ENCODE measurements around the gene ARTN. TPM values are rescaled to one million over a fixed set of nuclear protein-coding genes. Genes with fewer than 3 reads are reported as not detected.

Gene ARTN
- total RNA-seq, 1 experiment from 2014 or later: not detected

GRCh38 chr1:43982241-43982640 is 48.6 kb downstream of the ARTN start:
- no peak for TF ChIP-seq CTCF (IDR thresholded peaks at IDR 0.05; ENCODE audit: insufficient read depth in 1 of 2, low read depth in 1 of 2, low read length in 1 of 2, severe bottlenecking in 1 of 2, unreplicated experiment in 1 of 2)
- POLR2A ChIA-PET: interaction anchor here (0.5 kb wide), 1 partner anchor 306 kb away, joined by 3 read pairs; no protein-coding TSS in a partner anchor
- H3K4me3 ChIP-seq (ENCODE audit: low read depth, low read length): no peak overlapping the region
- no peaks in the 10 kb centered on the region for H3K27me3 Mint-ChIP-seq (ENCODE audit: insufficient read depth, unreplicated experiment)
- H3K27me3 ChIP-seq (replicated peaks; ENCODE audit: control insufficient read depth, insufficient read depth, low read length): no peaks in the 10 kb centered on the region
- DNase-seq: no peak
- CTCF ChIA-PET: no interaction called here
- H3K4me1 Mint-ChIP-seq (ENCODE audit: low read depth, unreplicated experiment): peaks cover 33% of the 10 kb centered on the region
- peaks cover 3% of the 10 kb centered on the region for H3K36me3 ChIP-seq (ENCODE audit: control insufficient read depth, insufficient read depth, low read length)
- no peaks in the 10 kb centered on the region for H3K9me3 ChIP-seq
- no peak overlapping the region for H3K4me3 Mint-ChIP-seq (ENCODE audit: unreplicated experiment)
- BruUV-seq (replicated peaks): no TSS peak
- peaks cover 22% of the 10 kb centered on the region for H3K4me1 ChIP-seq
- H3K27ac Mint-ChIP-seq (ENCODE audit: unreplicated experiment): no peak overlapping the region
- no peaks in the 10 kb centered on the region for H3K9me3 Mint-ChIP-seq (ENCODE audit: unreplicated experiment)
- intact Hi-C loops (cut with micrococcal nuclease; ENCODE audit: unreplicated experiment): no loop called here
- peaks cover 34% of the 10 kb centered on the region for H3K36me3 Mint-ChIP-seq (ENCODE audit: insufficient read depth, unreplicated experiment)

GRCh38 chr1:43982808-43983207 is 49.2 kb downstream of the ARTN start:
- POLR2A ChIA-PET: no interaction called here
- no peaks in the 10 kb centered on the region for H3K9me3 Mint-ChIP-seq (ENCODE audit: unreplicated experiment)
- Histone ChIP-seq H3K27me3 (replicated peaks; ENCODE audit: control insufficient read depth, insufficient read depth, low read length) (no peaks in the 10 kb centered on the region), H3K36me3 (ENCODE audit: control insufficient read depth, insufficient read depth, low read length) (no peaks in the 10 kb centered on the region; the same call in 1 of the 2 replicates), H3K9me3 (no peaks in the 10 kb centered on the region), H3K4me1 (peaks cover 18% of the 10 kb centered on the region), H3K4me3 (ENCODE audit: low read depth, low read length) (no peak overlapping the region)
- DNase-seq: no peak
- H3K4me3 Mint-ChIP-seq (ENCODE audit: unreplicated experiment): no peak overlapping the region
- H3K4me1 Mint-ChIP-seq (ENCODE audit: low read depth, unreplicated experiment): peaks cover 33% of the 10 kb centered on the region
- BruUV-seq (replicated peaks): no TSS peak
- no peak overlapping the region for H3K27ac Mint-ChIP-seq (ENCODE audit: unreplicated experiment)
- no peak for TF ChIP-seq CTCF (IDR thresholded peaks at IDR 0.05; ENCODE audit: insufficient read depth in 1 of 2, low read depth in 1 of 2, low read length in 1 of 2, severe bottlenecking in 1 of 2, unreplicated experiment in 1 of 2)
- no peaks in the 10 kb centered on the region for H3K27me3 Mint-ChIP-seq (ENCODE audit: insufficient read depth, unreplicated experiment)
- CTCF ChIA-PET: no interaction called here
- H3K36me3 Mint-ChIP-seq (ENCODE audit: insufficient read depth, unreplicated experiment): peaks cover 28% of the 10 kb centered on the region
- intact Hi-C loops (cut with micrococcal nuclease; ENCODE audit: unreplicated experiment): no loop called here

GRCh38 chr1:43983253-43983899 is 49.8 kb downstream of the ARTN start:
- intact Hi-C loops (cut with micrococcal nuclease; ENCODE audit: unreplicated experiment): no loop called here
- H3K4me3 Mint-ChIP-seq (ENCODE audit: unreplicated experiment): no peak overlapping the region
- no TSS peak for BruUV-seq (replicated peaks)
- DNase-seq: no peak
- ChIA-PET POLR2A (no interaction called here), CTCF (no interaction called here)
- no peak for TF ChIP-seq CTCF (IDR thresholded peaks at IDR 0.05; ENCODE audit: insufficient read depth in 1 of 2, low read depth in 1 of 2, low read length in 1 of 2, severe bottlenecking in 1 of 2, unreplicated experiment in 1 of 2)
- Histone ChIP-seq H3K9me3 (no peaks in the 10 kb centered on the region), H3K36me3 (ENCODE audit: control insufficient read depth, insufficient read depth, low read length) (no peaks in the 10 kb centered on the region; the same call in 1 of the 2 replicates), H3K4me3 (ENCODE audit: low read depth, low read length) (no peak overlapping the region), H3K4me1 (peaks cover 13% of the 10 kb centered on the region), H3K27me3 (replicated peaks; ENCODE audit: control insufficient read depth, insufficient read depth, low read length) (no peaks in the 10 kb centered on the region)
- H3K36me3 Mint-ChIP-seq (ENCODE audit: insufficient read depth, unreplicated experiment): peaks cover 22% of the 10 kb centered on the region
- H3K27me3 Mint-ChIP-seq (ENCODE audit: insufficient read depth, unreplicated experiment): no peaks in the 10 kb centered on the region
- no peak overlapping the region for H3K27ac Mint-ChIP-seq (ENCODE audit: unreplicated experiment)
- no peaks in the 10 kb centered on the region for H3K9me3 Mint-ChIP-seq (ENCODE audit: unreplicated experiment)
- H3K4me1 Mint-ChIP-seq (ENCODE audit: low read depth, unreplicated experiment): peaks cover 30% of the 10 kb centered on the region
